Activated naive CD4-positive, alpha-beta T cell treated with anti-CD3 and anti-CD28 coated beads, Interleukin-2, amount 50 U/mL, for 24 hours (primary cell): ENCODE results near the gene GOLGA6L9.
"Not testable (repeated sequence)": the region's sequence is repeated elsewhere in the genome, so short reads cannot be mapped to it uniquely, and the experiment has no call there.

Experiments
- H3K27ac Mint-ChIP-seq: one replicate; pipeline ENCODE4 v1.8.0; 2021; ENCODE audit warnings: mild to moderate bottlenecking, mixed read lengths
- H3K27me3 Mint-ChIP-seq: one replicate; pipeline ENCODE4 v1.8.0; 2021; ENCODE audit warnings: mixed read lengths
- H3K36me3 Mint-ChIP-seq: one replicate; pipeline ENCODE4 v1.8.0; 2021; ENCODE audit warnings: mixed read lengths
- H3K4me1 Mint-ChIP-seq: one replicate; pipeline ENCODE4 v1.8.0; 2021; ENCODE audit warnings: mixed read lengths
- H3K4me3 Mint-ChIP-seq: one replicate; pipeline ENCODE4 v1.8.0; 2021; ENCODE audit warnings: mild to moderate bottlenecking, mixed read lengths
- H3K9me3 Mint-ChIP-seq: one replicate; pipeline ENCODE4 v1.8.0; 2021; ENCODE audit warnings: mixed read lengths

Gene GOLGA6L9

GRCh38 chr15:82429693-82430092 lies at the start of gene GOLGA6L9:
TSS of gene GOLGA6L9 (plus strand) at chr15:82429816. CDS start at chr15:82430080, 264 bp downstream.
- not testable (repeated sequence) for H3K4me3 Mint-ChIP-seq, H3K9me3 Mint-ChIP-seq, H3K4me1 Mint-ChIP-seq, H3K36me3 Mint-ChIP-seq, H3K27me3 Mint-ChIP-seq, H3K27ac Mint-ChIP-seq

GRCh38 chr15:82381330-82381955 lies 48.2 kb upstream of the GOLGA6L9 start:
- H3K36me3 Mint-ChIP-seq, H3K27ac Mint-ChIP-seq, H3K27me3 Mint-ChIP-seq, H3K4me3 Mint-ChIP-seq, H3K9me3 Mint-ChIP-seq, H3K4me1 Mint-ChIP-seq: not testable (repeated sequence)

GRCh38 chr15:82387209-82387608 lies 42.4 kb upstream of the GOLGA6L9 start:
- H3K4me3 Mint-ChIP-seq, H3K27ac Mint-ChIP-seq, H3K4me1 Mint-ChIP-seq, H3K9me3 Mint-ChIP-seq, H3K27me3 Mint-ChIP-seq, H3K36me3 Mint-ChIP-seq: not testable (repeated sequence)

- H3K36me3 Mint-ChIP-seq, H3K27ac Mint-ChIP-seq, H3K9me3 Mint-ChIP-seq, H3K27me3 Mint-ChIP-seq, H3K4me3 Mint-ChIP-seq, H3K4me1 Mint-ChIP-seq: not testable (repeated sequence)
These were observed 39.5 kb upstream of the GOLGA6L9 start for GRCh38 chr15:82390152-82390551.

- H3K4me3 Mint-ChIP-seq, H3K27ac Mint-ChIP-seq, H3K27me3 Mint-ChIP-seq, H3K9me3 Mint-ChIP-seq, H3K36me3 Mint-ChIP-seq, H3K4me1 Mint-ChIP-seq: not testable (repeated sequence)
These were observed 37.5 kb upstream of the GOLGA6L9 start for GRCh38 chr15:82392077-82392476.

GRCh38 chr15:82393671-82394070 lies 35.9 kb upstream of the GOLGA6L9 start:
- Mint-ChIP-seq H3K36me3 (no peaks in the 10 kb centered on the region), H3K27ac (no peak overlapping the region), H3K27me3 (no peaks in the 10 kb centered on the region), H3K4me3 (no peak overlapping the region), H3K4me1 (peaks cover 9% of the 10 kb centered on the region), H3K9me3 (no peaks in the 10 kb centered on the region)

GRCh38 chr15:82395788-82396187 lies 33.8 kb upstream of the GOLGA6L9 start:
- H3K4me3 Mint-ChIP-seq, H3K9me3 Mint-ChIP-seq, H3K27me3 Mint-ChIP-seq, H3K27ac Mint-ChIP-seq, H3K4me1 Mint-ChIP-seq, H3K36me3 Mint-ChIP-seq: not testable (repeated sequence)

GRCh38 chr15:82397817-82398216 lies 31.8 kb upstream of the GOLGA6L9 start:
- no peaks in the 10 kb centered on the region for H3K9me3 Mint-ChIP-seq
- H3K27ac Mint-ChIP-seq: no peak overlapping the region
- H3K36me3 Mint-ChIP-seq: no peaks in the 10 kb centered on the region
- H3K4me1 Mint-ChIP-seq: no peaks in the 10 kb centered on the region
- H3K4me3 Mint-ChIP-seq: no peak overlapping the region
- no peaks in the 10 kb centered on the region for H3K27me3 Mint-ChIP-seq

- Mint-ChIP-seq H3K36me3 (no peaks in the 10 kb centered on the region), H3K27ac (no peak overlapping the region), H3K9me3 (no peaks in the 10 kb centered on the region), H3K27me3 (no peaks in the 10 kb centered on the region), H3K4me3 (no peak overlapping the region), H3K4me1 (no peaks in the 10 kb centered on the region)
These were observed 30.8 kb upstream of the GOLGA6L9 start for GRCh38 chr15:82398785-82399184.

GRCh38 chr15:82399366-82400103 lies 30.1 kb upstream of the GOLGA6L9 start:
- H3K4me3 Mint-ChIP-seq, H3K27me3 Mint-ChIP-seq, H3K27ac Mint-ChIP-seq, H3K36me3 Mint-ChIP-seq, H3K9me3 Mint-ChIP-seq, H3K4me1 Mint-ChIP-seq: not testable (repeated sequence)

GRCh38 chr15:82401918-82402317 lies 27.7 kb upstream of the GOLGA6L9 start:
- not testable (repeated sequence) for H3K4me1 Mint-ChIP-seq, H3K27ac Mint-ChIP-seq, H3K9me3 Mint-ChIP-seq, H3K36me3 Mint-ChIP-seq, H3K27me3 Mint-ChIP-seq, H3K4me3 Mint-ChIP-seq

- H3K4me3 Mint-ChIP-seq, H3K9me3 Mint-ChIP-seq, H3K4me1 Mint-ChIP-seq, H3K27ac Mint-ChIP-seq, H3K27me3 Mint-ChIP-seq, H3K36me3 Mint-ChIP-seq: not testable (repeated sequence)
These were observed 27.3 kb upstream of the GOLGA6L9 start for GRCh38 chr15:82402341-82402740.

GRCh38 chr15:82406211-82406610 lies 23.4 kb upstream of the GOLGA6L9 start:
- not testable (repeated sequence) for H3K27me3 Mint-ChIP-seq

GRCh38 chr15:82410306-82410705 lies 19.3 kb upstream of the GOLGA6L9 start:
- H3K36me3 Mint-ChIP-seq, H3K4me3 Mint-ChIP-seq, H3K9me3 Mint-ChIP-seq, H3K27ac Mint-ChIP-seq, H3K4me1 Mint-ChIP-seq, H3K27me3 Mint-ChIP-seq: not testable (repeated sequence)

More at GRCh38 chr15:82406211-82406610, 23.4 kb upstream of the GOLGA6L9 start:
- not testable (repeated sequence) for H3K4me1 Mint-ChIP-seq, H3K9me3 Mint-ChIP-seq, H3K36me3 Mint-ChIP-seq, H3K4me3 Mint-ChIP-seq, H3K27ac Mint-ChIP-seq

GRCh38 chr15:82411595-82411994 lies 18.0 kb upstream of the GOLGA6L9 start:
- not testable (repeated sequence) for H3K27me3 Mint-ChIP-seq, H3K4me1 Mint-ChIP-seq, H3K9me3 Mint-ChIP-seq, H3K27ac Mint-ChIP-seq, H3K4me3 Mint-ChIP-seq, H3K36me3 Mint-ChIP-seq

- not testable (repeated sequence) for H3K27ac Mint-ChIP-seq, H3K4me1 Mint-ChIP-seq, H3K4me3 Mint-ChIP-seq, H3K36me3 Mint-ChIP-seq, H3K9me3 Mint-ChIP-seq, H3K27me3 Mint-ChIP-seq
These were observed 15.0 kb upstream of the GOLGA6L9 start for GRCh38 chr15:82414525-82415191.

GRCh38 chr15:82420516-82420915 lies 9.1 kb upstream of the GOLGA6L9 start:
- H3K27me3 Mint-ChIP-seq, H3K36me3 Mint-ChIP-seq, H3K4me1 Mint-ChIP-seq, H3K9me3 Mint-ChIP-seq: not testable (repeated sequence)
- H3K4me3 Mint-ChIP-seq: peak overlapping the region; percentile 44
- H3K27ac Mint-ChIP-seq: peak overlapping the region; percentile 88
